ENCODE results near the gene NDUFS4.
"Not testable (repeated sequence)": the region's sequence is repeated elsewhere in the genome, so short reads cannot be mapped to it uniquely, and the experiment has no call there.

NDUFS4 gene

GRCh38 chr5:53537711-53538110, 22.7 kb upstream of the NDUFS4 start:
- H3K36me3 ChIP-seq (ENCODE audit: low read length): no peaks in the 10 kb centered on the region
- no peaks in the 10 kb centered on the region; the same call in 1 of the 2 replicates for H3F3A ChIP-seq (ENCODE audit: insufficient read depth)
- H3K27me3 ChIP-seq (ENCODE audit: low read length): no peaks in the 10 kb centered on the region
- H3K4me2 ChIP-seq (ENCODE audit: low read depth, low read length, poor library complexity, severe bottlenecking): no peak overlapping the region
- H4K20me1 ChIP-seq (ENCODE audit: low read depth, low read length): no peaks in the 10 kb centered on the region
- no peak overlapping the region for H2AFZ ChIP-seq (ENCODE audit: low read depth, low read length, severe bottlenecking)
- H3K9ac ChIP-seq (ENCODE audit: low read length): no peak overlapping the region
- H3K4me3 ChIP-seq (ENCODE audit: insufficient read depth, low read length, poor library complexity, severe bottlenecking): no peak overlapping the region
- no peaks in the 10 kb centered on the region for H3K79me2 ChIP-seq (ENCODE audit: insufficient read depth, low read length)
- TF ChIP-seq, protein P1, sequence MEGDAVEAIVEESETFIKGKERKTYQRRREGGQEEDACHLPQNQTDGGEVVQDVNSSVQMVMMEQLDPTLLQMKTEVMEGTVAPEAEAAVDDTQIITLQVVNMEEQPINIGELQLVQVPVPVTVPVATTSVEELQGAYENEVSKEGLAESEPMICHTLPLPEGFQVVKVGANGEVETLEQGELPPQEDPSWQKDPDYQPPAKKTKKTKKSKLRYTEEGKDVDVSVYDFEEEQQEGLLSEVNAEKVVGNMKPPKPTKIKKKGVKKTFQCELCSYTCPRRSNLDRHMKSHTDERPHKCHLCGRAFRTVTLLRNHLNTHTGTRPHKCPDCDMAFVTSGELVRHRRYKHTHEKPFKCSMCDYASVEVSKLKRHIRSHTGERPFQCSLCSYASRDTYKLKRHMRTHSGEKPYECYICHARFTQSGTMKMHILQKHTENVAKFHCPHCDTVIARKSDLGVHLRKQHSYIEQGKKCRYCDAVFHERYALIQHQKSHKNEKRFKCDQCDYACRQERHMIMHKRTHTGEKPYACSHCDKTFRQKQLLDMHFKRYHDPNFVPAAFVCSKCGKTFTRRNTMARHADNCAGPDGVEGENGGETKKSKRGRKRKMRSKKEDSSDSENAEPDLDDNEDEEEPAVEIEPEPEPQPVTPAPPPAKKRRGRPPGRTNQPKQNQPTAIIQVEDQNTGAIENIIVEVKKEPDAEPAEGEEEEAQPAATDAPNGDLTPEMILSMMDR (IDR thresholded peaks at IDR 0.05; ENCODE audit: insufficient read depth, low read length, poor library complexity, severe bottlenecking): no peak
- TF ChIP-seq EZH2phosphoT487 (conservative IDR thresholded peaks at IDR 0.05; ENCODE audit: low read length): no peak
- no peaks in the 10 kb centered on the region for H3K9me2 ChIP-seq (replicated peaks; ENCODE audit: insufficient read depth, low read length)
- H3K9me3 ChIP-seq (ENCODE audit: insufficient read depth, low read length): no peaks in the 10 kb centered on the region
- no peak overlapping the region for H3K27ac ChIP-seq (ENCODE audit: low read depth, low read length)

DNA sequence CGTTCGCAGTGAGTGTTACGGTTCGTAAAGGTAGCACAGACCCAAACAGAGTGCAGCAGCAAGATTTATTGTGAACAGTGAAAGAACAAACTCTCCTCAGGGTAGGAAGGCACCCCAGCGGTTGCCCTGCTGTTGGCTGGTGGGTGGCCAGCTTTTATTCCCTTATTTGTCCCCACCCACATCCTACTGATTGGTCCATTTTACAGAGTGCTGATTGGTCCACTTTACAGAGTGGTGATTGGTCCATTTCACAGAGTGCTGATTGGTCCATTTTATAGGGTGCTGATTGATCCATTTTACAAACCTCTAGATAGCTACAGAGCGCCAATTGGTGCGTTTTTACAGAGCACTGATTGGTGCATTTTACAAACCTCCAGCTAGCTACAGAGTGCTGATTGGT, 19.7 kb upstream of the NDUFS4 start:
- not testable (repeated sequence) for H3K9me2 ChIP-seq (replicated peaks; ENCODE audit: insufficient read depth, low read length); H3K4me2 ChIP-seq (ENCODE audit: low read depth, low read length, poor library complexity, severe bottlenecking); H4K20me1 ChIP-seq (ENCODE audit: low read depth, low read length); H3K9ac ChIP-seq (ENCODE audit: low read length); H3F3A ChIP-seq (ENCODE audit: insufficient read depth); H3K27ac ChIP-seq (ENCODE audit: low read depth, low read length); H3K27me3 ChIP-seq (ENCODE audit: low read length); H3K9me3 ChIP-seq (ENCODE audit: insufficient read depth, low read length); H3K4me3 ChIP-seq (ENCODE audit: insufficient read depth, low read length, poor library complexity, severe bottlenecking); H3K36me3 ChIP-seq (ENCODE audit: low read length); H3K79me2 ChIP-seq (ENCODE audit: insufficient read depth, low read length); H2AFZ ChIP-seq (ENCODE audit: low read depth, low read length, severe bottlenecking)

DNA sequence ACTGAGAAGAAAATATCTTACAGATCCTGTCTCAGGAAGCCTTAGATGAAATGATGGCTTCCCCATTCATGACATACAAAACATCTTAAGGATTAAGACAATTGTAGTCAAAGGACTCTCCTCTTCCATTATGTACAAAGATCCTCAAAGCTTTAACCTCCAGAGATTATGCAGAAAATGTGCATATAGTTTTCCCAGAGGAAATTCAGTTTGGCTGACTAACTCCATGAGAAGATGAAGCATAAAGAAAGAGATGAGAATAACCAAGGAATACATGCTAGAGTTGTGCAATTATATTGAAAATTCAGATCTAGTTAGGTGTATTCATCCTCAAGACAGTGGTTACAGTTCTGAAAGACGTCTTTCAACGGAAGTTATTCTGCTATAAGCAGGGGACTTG, 18.6 kb upstream of the NDUFS4 start:
- no peaks in the 10 kb centered on the region for H3K9me2 ChIP-seq (replicated peaks; ENCODE audit: insufficient read depth, low read length)
- H2AFZ ChIP-seq (ENCODE audit: low read depth, low read length, severe bottlenecking): no peak overlapping the region
- no peaks in the 10 kb centered on the region for H3K36me3 ChIP-seq (ENCODE audit: low read length)
- no peaks in the 10 kb centered on the region for H3K9me3 ChIP-seq (ENCODE audit: insufficient read depth, low read length)
- TF ChIP-seq, protein P1 (IDR thresholded peaks at IDR 0.05; ENCODE audit: insufficient read depth, low read length, poor library complexity, severe bottlenecking): no peak
- no peak for TF ChIP-seq EZH2phosphoT487 (conservative IDR thresholded peaks at IDR 0.05; ENCODE audit: low read length)
- H3K4me2 ChIP-seq (ENCODE audit: low read depth, low read length, poor library complexity, severe bottlenecking): no peak overlapping the region
- H3F3A ChIP-seq (ENCODE audit: insufficient read depth): no peaks in the 10 kb centered on the region
- H4K20me1 ChIP-seq (ENCODE audit: low read depth, low read length): no peaks in the 10 kb centered on the region
- H3K9ac ChIP-seq (ENCODE audit: low read length): no peak overlapping the region
- no peaks in the 10 kb centered on the region for H3K27me3 ChIP-seq (ENCODE audit: low read length)
- no peak overlapping the region for H3K4me3 ChIP-seq (ENCODE audit: insufficient read depth, low read length, poor library complexity, severe bottlenecking)
- no peaks in the 10 kb centered on the region for H3K79me2 ChIP-seq (ENCODE audit: insufficient read depth, low read length)
- no peak overlapping the region for H3K27ac ChIP-seq (ENCODE audit: low read depth, low read length)

DNA sequence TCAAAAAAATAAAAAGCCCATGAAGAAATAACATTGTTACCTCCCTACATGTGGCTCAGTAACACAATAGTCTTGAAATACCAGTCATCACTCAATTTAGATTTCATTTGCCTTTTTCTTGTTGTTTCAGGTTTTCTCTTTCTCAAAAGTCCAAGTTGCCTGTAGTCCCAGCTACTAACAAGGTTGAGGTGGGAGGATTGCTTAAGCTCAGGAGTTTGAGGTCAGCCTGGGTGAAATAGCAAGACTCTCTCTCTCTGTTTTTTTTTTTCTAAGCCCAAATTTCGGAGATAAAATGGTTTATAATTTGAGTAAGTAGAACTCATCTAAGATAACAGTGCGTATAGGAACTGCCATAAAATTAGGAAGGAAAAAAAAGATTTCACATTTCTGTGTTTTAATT, 17.5 kb upstream of the NDUFS4 start:
- Histone ChIP-seq H3K9me3 (ENCODE audit: insufficient read depth, low read length) (no peaks in the 10 kb centered on the region), H3F3A (ENCODE audit: insufficient read depth) (no peaks in the 10 kb centered on the region), H3K79me2 (ENCODE audit: insufficient read depth, low read length) (no peaks in the 10 kb centered on the region), H3K4me3 (ENCODE audit: insufficient read depth, low read length, poor library complexity, severe bottlenecking) (no peak overlapping the region), H3K27me3 (ENCODE audit: low read length) (no peaks in the 10 kb centered on the region), H3K36me3 (ENCODE audit: low read length) (no peaks in the 10 kb centered on the region), H3K27ac (ENCODE audit: low read depth, low read length) (no peak overlapping the region), H3K9ac (ENCODE audit: low read length) (no peak overlapping the region), H4K20me1 (ENCODE audit: low read depth, low read length) (no peaks in the 10 kb centered on the region), H3K4me2 (ENCODE audit: low read depth, low read length, poor library complexity, severe bottlenecking) (no peak overlapping the region), H2AFZ (ENCODE audit: low read depth, low read length, severe bottlenecking) (no peak overlapping the region), H3K9me2 (replicated peaks; ENCODE audit: insufficient read depth, low read length) (no peaks in the 10 kb centered on the region)
- TF ChIP-seq, protein P1 (IDR thresholded peaks at IDR 0.05; ENCODE audit: insufficient read depth, low read length, poor library complexity, severe bottlenecking): no peak
- TF ChIP-seq EZH2phosphoT487 (conservative IDR thresholded peaks at IDR 0.05; ENCODE audit: low read length): no peak
